ENCODE measurements around the gene CTDP1. TPM values are rescaled to one million over a fixed set of nuclear protein-coding genes. Genes with fewer than 3 reads are reported as not detected.
"Not testable (repeated sequence)": the region's sequence is repeated elsewhere in the genome, so short reads cannot be mapped to it uniquely, and the experiment has no call there.

The CTDP1 gene
- total and polyA plus RNA-seq, 5 donors from 2014 or later: 12.9 to 59.7 (median 16.7) TPM

DNA sequence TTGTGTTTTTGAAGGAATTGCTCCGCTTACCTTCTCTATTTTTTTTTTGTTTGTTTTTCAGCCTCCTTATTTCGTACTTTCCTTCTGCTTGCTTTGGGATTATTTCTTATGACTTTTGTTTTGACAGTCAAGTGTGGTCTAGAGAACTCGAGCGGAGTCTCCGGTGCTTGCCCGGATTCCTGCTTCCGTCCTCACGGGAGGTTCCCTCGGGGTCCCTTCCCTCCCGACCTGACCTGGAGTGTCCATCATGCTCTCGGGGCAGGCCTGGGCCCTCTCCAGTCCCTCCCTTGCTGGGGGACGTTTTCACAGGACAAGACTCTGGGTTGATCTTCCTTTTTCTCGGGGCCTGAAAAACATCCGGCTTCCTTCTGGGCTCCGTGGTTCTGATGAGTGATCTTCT lies 45.9 kb downstream of the CTDP1 start:
- ATAC-seq (ENCODE audit: low read depth in 2 of 2) (no peak), DNase-seq (no peak)
- peaks cover 87% of the 10 kb centered on the region for H3K36me3 ChIP-seq (ENCODE audit: control insufficient read depth, insufficient read depth, low read length)
- no peak overlapping the region for H3K4me3 ChIP-seq (ENCODE audit: low read depth, low read length)
- H3K27me3 Mint-ChIP-seq: no peaks in the 10 kb centered on the region
- H3K27ac Mint-ChIP-seq: no peak overlapping the region
- peaks cover 0 to 13% (median 5%) of the 10 kb centered on the region in 4 donors for H3K4me1 Mint-ChIP-seq
- H3K27ac ChIP-seq (ENCODE audit: insufficient read depth, low read length, poor library complexity, severe bottlenecking): no peak overlapping the region
- H3K4me3 Mint-ChIP-seq: no peak overlapping the region
- peaks cover 77% of the 10 kb centered on the region for H3K36me3 Mint-ChIP-seq
- H3K4me1 ChIP-seq (ENCODE audit: control insufficient read depth, insufficient read depth, low read length, poor library complexity, severe bottlenecking): no peaks in the 10 kb centered on the region
- no peaks in the 10 kb centered on the region for H3K27me3 ChIP-seq (ENCODE audit: control insufficient read depth, insufficient read depth, low read length)
- H3K9me3 Mint-ChIP-seq: peaks cover 0 to 38% (median 4%) of the 10 kb centered on the region in 7 donors
- peaks cover 5 to 43% of the 10 kb centered on the region in 2 experiments for H3K9me3 ChIP-seq (ENCODE audit: control insufficient read depth in 2 of 2, low read length in 2 of 2)

- no peak overlapping the region for H3K27ac Mint-ChIP-seq
- peaks cover 0 to 11% (median 5%) of the 10 kb centered on the region in 4 donors for H3K4me1 Mint-ChIP-seq
- peaks cover 72% of the 10 kb centered on the region for H3K36me3 Mint-ChIP-seq
- Histone ChIP-seq H3K36me3 (ENCODE audit: control insufficient read depth, insufficient read depth, low read length) (peaks cover 88% of the 10 kb centered on the region), H3K9me3 (ENCODE audit: control insufficient read depth in 2 of 2, low read length in 2 of 2) (peaks cover 10 to 55% of the 10 kb centered on the region in 2 experiments), H3K4me1 (ENCODE audit: control insufficient read depth, insufficient read depth, low read length, poor library complexity, severe bottlenecking) (no peaks in the 10 kb centered on the region), H3K4me3 (ENCODE audit: low read depth, low read length) (no peak overlapping the region), H3K27me3 (ENCODE audit: control insufficient read depth, insufficient read depth, low read length) (no peaks in the 10 kb centered on the region), H3K27ac (ENCODE audit: insufficient read depth, low read length, poor library complexity, severe bottlenecking) (no peak overlapping the region)
- ATAC-seq (ENCODE audit: low read depth in 2 of 2) (no peak), DNase-seq (no peak)
- peaks cover 0 to 47% (median 4%) of the 10 kb centered on the region in 7 donors for H3K9me3 Mint-ChIP-seq
- H3K27me3 Mint-ChIP-seq: no peaks in the 10 kb centered on the region
- H3K4me3 Mint-ChIP-seq: no peak overlapping the region
Observed at GRCh38 chr18:79726721-79727120, 47.1 kb downstream of the CTDP1 start.

GRCh38 chr18:79727211-79727610 lies 47.6 kb downstream of the CTDP1 start:
- no peak for ATAC-seq (ENCODE audit: low read depth in 2 of 2)
- Mint-ChIP-seq H3K9me3 (peaks cover 0 to 51% (median 4%) of the 10 kb centered on the region in 7 donors), H3K4me3 (no peak overlapping the region), H3K4me1 (peaks cover 0 to 11% (median 5%) of the 10 kb centered on the region in 4 donors), H3K36me3 (peaks cover 75% of the 10 kb centered on the region), H3K27me3 (no peaks in the 10 kb centered on the region), H3K27ac (no peak overlapping the region)
- H3K9me3 ChIP-seq (ENCODE audit: control insufficient read depth in 2 of 2, low read length in 2 of 2): peaks cover 15 to 60% of the 10 kb centered on the region in 2 experiments
- no peak overlapping the region for H3K4me3 ChIP-seq (ENCODE audit: low read depth, low read length)
- H3K36me3 ChIP-seq (ENCODE audit: control insufficient read depth, insufficient read depth, low read length): peaks cover 91% of the 10 kb centered on the region
- no peak overlapping the region for H3K27ac ChIP-seq (ENCODE audit: insufficient read depth, low read length, poor library complexity, severe bottlenecking)
- no peaks in the 10 kb centered on the region for H3K27me3 ChIP-seq (ENCODE audit: control insufficient read depth, insufficient read depth, low read length)
- no peak for DNase-seq
- no peaks in the 10 kb centered on the region for H3K4me1 ChIP-seq (ENCODE audit: control insufficient read depth, insufficient read depth, low read length, poor library complexity, severe bottlenecking)

DNA sequence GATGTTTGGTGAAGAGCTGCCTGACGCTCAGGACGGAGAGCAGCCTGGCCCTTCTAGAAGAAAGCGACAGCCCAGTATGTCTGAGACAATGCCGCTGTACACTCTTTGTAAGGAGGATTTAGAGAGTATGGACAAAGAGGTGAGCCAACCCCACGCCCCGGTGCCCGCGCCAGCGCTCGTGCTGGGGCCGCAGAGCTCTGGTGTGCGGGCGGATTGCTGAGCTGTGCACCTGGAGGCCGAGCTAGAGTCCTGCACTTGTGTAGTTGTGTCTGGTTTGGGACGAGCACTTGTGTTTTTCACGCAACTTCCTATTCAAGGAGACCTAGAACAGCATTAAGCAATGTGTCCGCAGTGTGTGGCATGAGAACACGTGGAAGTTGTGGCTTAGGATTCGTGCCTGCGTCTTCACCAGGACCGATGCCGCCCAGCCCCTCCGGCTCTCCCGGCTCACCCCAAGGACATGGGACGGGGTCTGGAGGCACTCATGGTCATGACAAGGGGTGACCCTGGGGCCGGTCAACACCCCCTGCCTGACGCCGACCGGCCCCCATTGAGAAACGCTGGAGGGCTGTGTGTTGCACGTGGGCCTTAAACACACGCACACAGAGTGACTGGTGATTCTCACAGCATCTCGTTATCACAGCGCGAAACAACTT lies 49.5 kb downstream of the CTDP1 start:
- Mint-ChIP-seq H3K27ac (no peak overlapping the region), H3K4me1 (peaks cover 0 to 11% (median 6%) of the 10 kb centered on the region in 4 donors), H3K36me3 (peaks cover 72% of the 10 kb centered on the region), H3K27me3 (no peaks in the 10 kb centered on the region), H3K9me3 (peaks cover 0 to 56% (median 4%) of the 10 kb centered on the region in 7 donors), H3K4me3 (no peak overlapping the region)
- Histone ChIP-seq H3K36me3 (ENCODE audit: control insufficient read depth, insufficient read depth, low read length) (peaks cover 88% of the 10 kb centered on the region), H3K4me1 (ENCODE audit: control insufficient read depth, insufficient read depth, low read length, poor library complexity, severe bottlenecking) (no peaks in the 10 kb centered on the region), H3K9me3 (ENCODE audit: control insufficient read depth in 2 of 2, low read length in 2 of 2) (peaks cover 22 to 77% of the 10 kb centered on the region in 2 experiments), H3K27me3 (ENCODE audit: control insufficient read depth, insufficient read depth, low read length) (no peaks in the 10 kb centered on the region), H3K4me3 (ENCODE audit: low read depth, low read length) (no peak overlapping the region), H3K27ac (ENCODE audit: insufficient read depth, low read length, poor library complexity, severe bottlenecking) (no peak overlapping the region)
- DNase-seq (no peak), ATAC-seq (ENCODE audit: low read depth in 2 of 2) (no peak)

DNA sequence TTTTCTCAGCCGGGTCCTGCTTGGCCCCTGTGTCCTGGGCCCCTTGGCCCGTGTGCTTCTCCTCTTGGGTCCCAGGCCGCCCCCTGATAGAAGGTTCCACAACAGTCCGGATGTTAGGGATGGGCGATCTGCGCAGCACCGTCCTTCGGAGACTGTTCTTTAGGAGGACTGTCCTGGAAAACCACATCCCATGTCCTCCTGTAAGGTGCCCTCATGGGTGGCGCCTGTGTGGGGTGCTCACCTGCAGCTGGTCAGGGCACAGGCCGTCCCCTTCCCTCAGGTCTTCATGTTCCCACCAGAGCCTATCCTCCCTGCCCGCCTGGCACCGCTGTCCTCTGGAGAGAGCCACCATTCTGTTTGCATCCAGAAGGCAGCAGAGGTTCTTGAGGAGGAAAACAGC lies 50.0 kb downstream of the CTDP1 start:
- H3K4me3 Mint-ChIP-seq: no peak overlapping the region
- H3K36me3 ChIP-seq (ENCODE audit: control insufficient read depth, insufficient read depth, low read length): peaks cover 88% of the 10 kb centered on the region
- DNase-seq: no peak

GRCh38 chr18:79730804-79731203 lies 51.2 kb downstream of the CTDP1 start:
- Mint-ChIP-seq H3K27ac (no peak overlapping the region), H3K27me3 (no peaks in the 10 kb centered on the region), H3K9me3 (peaks cover 0 to 52% (median 4%) of the 10 kb centered on the region in 7 donors), H3K4me3 (no peak overlapping the region), H3K4me1 (peaks cover 0 to 6% (median 2%) of the 10 kb centered on the region in 4 donors), H3K36me3 (peaks cover 62% of the 10 kb centered on the region)
- no peak overlapping the region for H3K4me3 ChIP-seq (ENCODE audit: low read depth, low read length)
- DNase-seq: no peak
- no peaks in the 10 kb centered on the region for H3K27me3 ChIP-seq (ENCODE audit: control insufficient read depth, insufficient read depth, low read length)
- H3K9me3 ChIP-seq (ENCODE audit: control insufficient read depth in 2 of 2, low read length in 2 of 2): peaks cover 24 to 71% of the 10 kb centered on the region in 2 experiments
- no peaks in the 10 kb centered on the region for H3K4me1 ChIP-seq (ENCODE audit: control insufficient read depth, insufficient read depth, low read length, poor library complexity, severe bottlenecking)
- no peak for ATAC-seq (ENCODE audit: low read depth in 2 of 2)
- H3K36me3 ChIP-seq (ENCODE audit: control insufficient read depth, insufficient read depth, low read length): peaks cover 89% of the 10 kb centered on the region
- no peak overlapping the region for H3K27ac ChIP-seq (ENCODE audit: insufficient read depth, low read length, poor library complexity, severe bottlenecking)

More for the DNA sequence above, 50.0 kb downstream of the CTDP1 start:
- peaks cover 71% of the 10 kb centered on the region for H3K36me3 Mint-ChIP-seq
- peaks cover 24 to 77% of the 10 kb centered on the region in 2 experiments for H3K9me3 ChIP-seq (ENCODE audit: control insufficient read depth in 2 of 2, low read length in 2 of 2)
- ATAC-seq (ENCODE audit: low read depth in 2 of 2): no peak
- peaks cover 0 to 57% (median 4%) of the 10 kb centered on the region in 7 donors for H3K9me3 Mint-ChIP-seq
- H3K27ac ChIP-seq (ENCODE audit: insufficient read depth, low read length, poor library complexity, severe bottlenecking): no peak overlapping the region
- H3K4me1 Mint-ChIP-seq: peaks cover 0 to 7% (median 6%) of the 10 kb centered on the region in 4 donors
- H3K4me1 ChIP-seq (ENCODE audit: control insufficient read depth, insufficient read depth, low read length, poor library complexity, severe bottlenecking): no peaks in the 10 kb centered on the region
- H3K27me3 ChIP-seq (ENCODE audit: control insufficient read depth, insufficient read depth, low read length): no peaks in the 10 kb centered on the region
- H3K27ac Mint-ChIP-seq: no peak overlapping the region
- H3K4me3 ChIP-seq (ENCODE audit: low read depth, low read length): no peak overlapping the region
- H3K27me3 Mint-ChIP-seq: no peaks in the 10 kb centered on the region

GRCh38 chr18:79731881-79732720 lies 52.5 kb downstream of the CTDP1 start:
- not testable (repeated sequence) for H3K4me1 Mint-ChIP-seq; H3K27ac Mint-ChIP-seq; H3K4me3 Mint-ChIP-seq; H3K4me1 ChIP-seq (ENCODE audit: control insufficient read depth, insufficient read depth, low read length, poor library complexity, severe bottlenecking); ATAC-seq (ENCODE audit: low read depth in 2 of 2); H3K4me3 ChIP-seq (ENCODE audit: low read depth, low read length); H3K27me3 Mint-ChIP-seq; H3K27me3 ChIP-seq (ENCODE audit: control insufficient read depth, insufficient read depth, low read length); H3K27ac ChIP-seq (ENCODE audit: insufficient read depth, low read length, poor library complexity, severe bottlenecking)
- H3K36me3 Mint-ChIP-seq: peaks cover 59% of the 10 kb centered on the region
- peak in 1 of 3 donors; percentile 34 for DNase-seq
- H3K9me3 Mint-ChIP-seq: peaks cover 0 to 44% (median 4%) of the 10 kb centered on the region in 7 donors
- peaks cover 91% of the 10 kb centered on the region for H3K36me3 ChIP-seq (ENCODE audit: control insufficient read depth, insufficient read depth, low read length)
- H3K9me3 ChIP-seq (ENCODE audit: control insufficient read depth in 2 of 2, low read length in 2 of 2): peaks cover 25 to 65% of the 10 kb centered on the region in 2 experiments
